HUDEP-2 (cell line): Measurements from ENCODE around the gene TERT.
"Not testable (repeated sequence)": the region's sequence is repeated elsewhere in the genome, so short reads cannot be mapped to it uniquely, and the experiment has no call there.

Experiments used
- DNase-seq, 76 experiments: peaks; one replicate each; lab custom pipeline; 2025; ENCODE audit not compliant: unreplicated experiment in 76 of 76; lab: John Stamatoyannopoulos, UW

The TERT gene

DNA sequence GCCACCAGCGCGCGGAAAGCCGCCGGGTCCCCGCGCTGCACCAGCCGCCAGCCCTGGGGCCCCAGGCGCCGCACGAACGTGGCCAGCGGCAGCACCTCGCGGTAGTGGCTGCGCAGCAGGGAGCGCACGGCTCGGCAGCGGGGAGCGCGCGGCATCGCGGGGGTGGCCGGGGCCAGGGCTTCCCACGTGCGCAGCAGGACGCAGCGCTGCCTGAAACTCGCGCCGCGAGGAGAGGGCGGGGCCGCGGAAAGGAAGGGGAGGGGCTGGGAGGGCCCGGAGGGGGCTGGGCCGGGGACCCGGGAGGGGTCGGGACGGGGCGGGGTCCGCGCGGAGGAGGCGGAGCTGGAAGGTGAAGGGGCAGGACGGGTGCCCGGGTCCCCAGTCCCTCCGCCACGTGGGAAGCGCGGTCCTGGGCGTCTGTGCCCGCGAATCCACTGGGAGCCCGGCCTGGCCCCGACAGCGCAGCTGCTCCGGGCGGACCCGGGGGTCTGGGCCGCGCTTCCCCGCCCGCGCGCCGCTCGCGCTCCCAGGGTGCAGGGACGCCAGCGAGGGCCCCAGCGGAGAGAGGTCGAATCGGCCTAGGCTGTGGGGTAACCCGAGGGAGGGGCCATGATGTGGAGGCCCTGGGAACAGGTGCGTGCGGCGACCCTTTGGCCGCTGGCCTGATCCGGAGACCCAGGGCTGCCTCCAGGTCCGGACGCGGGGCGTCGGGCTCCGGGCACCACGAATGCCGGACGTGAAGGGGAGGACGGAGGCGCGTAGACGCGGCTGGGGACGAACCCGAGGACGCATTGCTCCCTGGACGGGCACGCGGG is at the start of gene TERT:
Gene TERT, minus strand, starts transcription at position 234 of the 815 bp plus-strand sequence. Its CDS starts 79 bp downstream, at position 155.
- peak in 46 of 76 experiments; percentile 8 to 76 (median 42) for DNase-seq

- peak in 1 of 76 experiments; percentile 10 for DNase-seq
These were observed 49.3 kb upstream of the TERT start for GRCh38 chr5:1343931-1344901.

GRCh38 chr5:1343315-1343751 is 48.5 kb upstream of the TERT start:
- no peak for DNase-seq

- DNase-seq, result not testable (repeated sequence)
These were observed 47.8 kb upstream of the TERT start for GRCh38 chr5:1342711-1343110.

DNA sequence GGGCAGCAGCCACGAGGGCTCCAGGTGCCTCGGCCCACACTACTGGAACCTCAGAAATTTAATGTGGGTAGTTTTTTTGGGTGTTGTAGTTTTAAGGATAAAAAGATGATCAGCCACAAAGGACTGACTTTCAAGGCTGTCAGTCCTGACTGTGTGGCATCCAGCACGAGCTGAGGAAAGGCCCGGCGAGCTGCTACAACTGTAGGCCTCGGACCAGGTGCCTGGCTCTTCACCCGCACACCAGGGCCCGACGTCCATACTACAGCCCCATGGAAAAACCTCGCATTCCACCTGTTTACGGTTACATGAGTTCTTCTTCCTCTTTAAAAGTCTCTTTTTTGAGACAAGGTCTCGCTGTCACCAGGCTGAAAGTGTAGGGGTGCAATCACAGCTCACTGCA is 47.4 kb upstream of the TERT start:
- DNase-seq, result no peak

DNA sequence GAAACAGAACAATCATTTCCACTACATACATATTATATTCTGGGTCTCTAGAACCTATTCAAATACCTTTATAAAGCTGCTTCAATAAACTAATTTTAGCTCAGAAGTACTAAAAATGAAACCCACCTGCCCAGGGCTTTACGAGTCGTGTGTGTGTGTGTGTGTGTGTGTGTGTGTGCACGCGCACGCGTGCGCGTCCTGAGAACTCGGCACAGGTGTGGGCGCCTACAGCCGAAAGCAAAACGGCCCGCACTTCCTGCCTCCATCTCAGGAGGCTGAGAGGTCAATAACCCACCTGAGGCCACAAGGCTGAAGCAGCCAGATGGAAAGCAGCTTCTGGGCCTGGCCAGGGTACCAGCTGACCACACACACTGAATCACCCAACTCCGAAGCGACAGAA is 47.0 kb upstream of the TERT start:
- no peak for DNase-seq

GRCh38 chr5:1339818-1340210 is 44.9 kb upstream of the TERT start:
- not testable (repeated sequence) for DNase-seq

DNA sequence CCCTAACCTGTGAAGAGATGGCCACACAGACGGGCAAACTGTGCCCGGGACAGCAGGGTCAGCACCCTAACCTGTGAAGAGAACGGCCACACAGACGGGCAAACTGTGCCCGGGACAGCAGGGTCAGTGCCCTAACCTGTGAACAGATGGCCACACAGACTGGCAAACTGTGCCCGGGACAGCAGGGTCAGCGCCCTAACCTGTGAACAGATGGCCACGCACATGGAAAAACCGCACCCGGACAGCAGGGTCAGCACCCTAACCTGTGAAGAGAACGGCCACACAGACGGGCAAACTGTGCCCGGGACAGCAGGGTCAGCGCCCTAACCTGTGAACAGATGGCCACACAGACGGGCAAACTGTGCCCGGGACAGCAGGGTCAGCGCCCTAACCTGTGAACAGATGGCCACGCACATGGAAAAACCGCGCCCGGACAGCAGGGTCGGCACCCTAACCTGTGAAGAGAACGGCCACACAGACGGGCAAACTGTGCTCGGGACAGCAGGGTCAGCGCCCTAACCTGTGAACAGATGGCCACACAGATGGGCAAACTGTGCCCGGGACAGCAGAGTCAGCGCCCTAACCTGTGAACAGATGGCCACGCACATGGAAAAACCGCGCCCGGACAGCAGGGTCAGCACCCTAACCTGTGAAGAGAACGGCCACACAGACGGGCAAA is 44.4 kb upstream of the TERT start:
- DNase-seq, result not testable (repeated sequence)

- no peak for DNase-seq
These were observed 43.7 kb upstream of the TERT start for GRCh38 chr5:1338506-1339070.

- DNase-seq, result no peak
These were observed 43.3 kb upstream of the TERT start for GRCh38 chr5:1338196-1338490.

GRCh38 chr5:1337489-1338195 is 42.8 kb upstream of the TERT start:
- no peak for DNase-seq

DNA sequence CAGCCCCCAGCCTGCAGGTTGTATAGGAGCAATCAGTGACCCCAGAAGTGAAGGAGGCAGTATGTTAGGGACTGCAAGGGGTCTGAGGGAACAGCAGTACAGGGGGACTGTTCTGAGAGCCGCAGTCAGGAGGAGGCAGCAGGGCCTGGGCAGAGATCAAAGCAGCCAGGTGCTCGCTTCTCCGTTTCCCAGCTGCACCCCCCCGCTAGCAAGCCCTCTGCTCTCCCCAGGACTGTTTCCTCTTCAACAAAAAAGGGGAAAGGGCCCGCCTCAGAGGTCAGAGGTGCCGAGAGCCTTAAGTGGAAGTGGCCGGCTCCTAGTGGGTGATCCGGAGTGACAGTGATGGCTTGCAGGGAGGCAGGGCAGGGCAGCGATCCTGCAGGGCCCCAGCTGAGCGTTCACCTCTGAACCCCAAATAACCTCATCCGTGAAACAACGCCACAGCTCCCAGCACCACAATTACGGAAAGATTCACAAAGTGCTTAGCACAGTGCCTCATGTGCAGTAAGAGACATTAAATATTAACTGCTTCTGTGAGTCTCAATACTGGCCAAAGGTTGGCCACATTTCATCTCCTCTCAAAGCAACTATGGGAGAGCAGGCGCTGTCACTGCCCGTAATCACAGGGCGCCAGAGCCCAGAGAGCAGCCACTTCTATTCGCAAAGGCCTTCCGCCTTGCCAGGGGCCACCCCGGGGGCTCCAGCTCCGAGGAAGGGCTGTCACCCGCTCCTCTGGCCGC is 42.1 kb upstream of the TERT start:
- no peak for DNase-seq

DNA sequence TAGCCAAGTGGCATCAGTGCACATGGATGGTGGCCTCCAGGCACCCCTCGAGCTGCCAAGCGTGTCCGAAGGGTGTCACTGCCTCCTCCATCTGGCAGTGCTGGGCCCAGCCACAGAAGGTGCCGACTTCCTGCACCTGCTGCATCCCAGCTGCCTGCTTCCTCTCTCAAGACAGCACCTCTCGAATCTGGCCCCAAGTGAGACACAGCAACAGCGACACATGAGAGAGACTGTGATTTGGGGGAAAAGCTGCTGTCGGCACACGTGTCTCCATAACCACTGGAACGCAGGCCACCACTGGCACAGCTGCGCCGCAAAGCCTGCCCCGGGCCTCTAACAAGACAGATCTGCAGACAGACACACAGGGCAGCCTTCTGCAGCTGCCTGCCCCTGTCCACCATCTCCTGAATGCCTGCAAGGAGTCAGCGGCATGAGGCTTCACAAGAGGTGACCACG is 41.3 kb upstream of the TERT start:
- DNase-seq, result no peak

DNA sequence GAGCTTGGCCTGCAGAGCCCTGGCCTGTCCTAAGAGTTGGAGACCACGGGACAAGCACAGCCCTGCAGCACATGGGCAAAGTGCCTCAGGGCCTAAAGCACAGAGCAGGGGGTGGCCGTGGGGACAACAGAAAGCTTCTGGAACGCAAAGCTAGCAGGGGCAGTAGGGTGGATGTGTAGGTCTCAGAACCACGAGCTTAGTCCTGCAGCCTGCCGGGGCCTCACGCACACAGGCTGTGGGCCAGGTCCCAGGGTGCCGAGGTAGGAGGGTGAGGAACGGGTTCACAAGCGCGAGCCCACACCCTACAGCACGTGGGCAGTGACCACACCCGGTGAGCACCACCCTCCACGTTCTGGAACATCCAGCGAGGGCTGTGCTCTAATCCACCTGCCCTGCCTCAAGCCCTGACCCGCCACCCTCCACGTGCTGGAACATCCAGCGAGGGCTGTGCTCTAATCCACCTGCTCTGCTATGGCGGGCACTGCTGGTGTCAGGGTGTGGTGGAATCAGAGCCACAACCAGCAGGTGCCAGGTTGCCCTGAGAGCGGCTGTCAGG is 40.8 kb upstream of the TERT start:
- DNase-seq, result peak in 57 of 76 experiments; percentile 5 to 65 (median 37)

- no peak for DNase-seq
These were observed 40.1 kb upstream of the TERT start for GRCh38 chr5:1334831-1335539.

DNA sequence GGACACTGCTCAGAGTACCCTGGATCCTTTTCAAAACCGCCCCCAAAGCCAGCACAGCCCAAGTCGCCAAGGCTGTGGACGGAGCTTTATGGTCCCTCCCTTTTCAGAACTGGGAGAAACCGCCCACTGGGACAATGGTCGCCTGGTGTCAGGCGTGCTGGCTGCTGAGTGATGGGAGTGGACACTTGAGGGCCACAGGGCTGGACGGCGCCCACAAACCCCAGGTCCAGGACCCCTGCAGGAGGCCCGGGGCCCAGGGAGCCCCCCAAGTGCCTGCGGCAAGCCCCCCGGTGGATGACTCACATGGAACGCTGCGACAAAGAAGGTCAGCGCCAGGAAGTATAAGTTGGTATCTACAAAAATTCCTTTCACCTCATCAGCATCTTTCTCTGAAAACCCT is 39.1 kb upstream of the TERT start:
- no peak for DNase-seq

- not testable (repeated sequence) for DNase-seq
These were observed 38.4 kb upstream of the TERT start for GRCh38 chr5:1333286-1333685.

DNA sequence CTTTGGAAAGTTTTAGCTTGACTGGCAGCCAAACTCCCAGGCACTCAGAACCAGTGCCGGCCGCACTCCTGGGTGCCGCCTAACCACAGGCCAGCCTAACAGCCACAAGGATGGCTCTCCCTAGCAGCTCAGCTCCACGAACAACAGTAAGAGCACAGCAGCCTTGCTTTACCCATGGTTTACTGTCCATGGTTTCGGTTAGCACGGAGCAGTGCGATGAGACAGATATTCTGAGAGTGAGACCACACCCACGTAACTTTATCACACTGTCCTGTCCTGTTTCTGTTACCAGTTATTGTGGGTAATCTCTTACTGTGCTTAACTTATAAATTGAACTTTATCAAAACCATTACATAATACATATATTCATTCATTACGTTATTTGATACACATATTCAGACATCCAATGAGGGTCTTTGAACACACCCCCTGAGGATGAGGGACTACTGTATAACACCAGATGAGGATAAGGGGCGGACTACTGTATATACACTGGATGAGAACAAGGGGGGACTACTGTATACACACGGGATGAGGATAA is 37.7 kb upstream of the TERT start:
- DNase-seq, result no peak
